Umbilical cord (tissue), 2 donors: ENCODE measurements around the gene NRG3. TPM values are rescaled to one million over a fixed set of nuclear protein-coding genes. Genes with fewer than 3 reads are reported as not detected.
"Not testable (repeated sequence)": the region's sequence is repeated elsewhere in the genome, so short reads cannot be mapped to it uniquely, and the experiment has no call there.

Experiments used
- DNase-seq: peaks from one replicate; pipeline ENCODE4 v3.0.0-alpha.2; 2015; ENCODE audit warnings: low spot score
- total RNA-seq: library from RNA; depleted of rRNA; stranded (reverse); fragments of >200 nt; gene quantifications from one replicate; pipeline ENCODE4 v1.2.3, GENCODE V29; 2014; ENCODE audit warnings: low replicate concordance; ENCODE audit not compliant: insufficient read depth

Gene NRG3
- total RNA-seq, 1 donor from 2014 or later, result 0.72 TPM

GRCh38 chr10:82910301-82910700 lies 1035.3 kb downstream of the NRG3 start:
- no peak for DNase-seq

GRCh38 chr10:82914655-82915136 lies 1039.7 kb downstream of the NRG3 start:
- DNase-seq, result no peak

GRCh38 chr10:82916941-82917340 lies 1041.9 kb downstream of the NRG3 start:
- no peak for DNase-seq

- DNase-seq, result no peak
Measured at GRCh38 chr10:82918022-82918421, 1043.0 kb downstream of the NRG3 start.

- DNase-seq, result no peak
Measured at GRCh38 chr10:82922046-82922445, 1047.1 kb downstream of the NRG3 start.

- DNase-seq, result no peak
Measured at GRCh38 chr10:82922755-82923154, 1047.8 kb downstream of the NRG3 start.

GRCh38 chr10:82924711-82925110 lies 1049.7 kb downstream of the NRG3 start:
- peak; percentile 58 for DNase-seq

- no peak for DNase-seq
Measured at GRCh38 chr10:82925547-82925946, 1050.6 kb downstream of the NRG3 start.

GRCh38 chr10:82932451-82932850 lies 1057.5 kb downstream of the NRG3 start:
- peak; percentile 30 for DNase-seq

GRCh38 chr10:82934429-82934828 lies 1059.4 kb downstream of the NRG3 start:
- peak; percentile 11 for DNase-seq

- DNase-seq, result no peak
Measured at GRCh38 chr10:82934947-82935346, 1060.0 kb downstream of the NRG3 start.

- DNase-seq, result no peak
Measured at GRCh38 chr10:82938331-82938730, 1063.3 kb downstream of the NRG3 start.

GRCh38 chr10:82942286-82943099 lies 1067.5 kb downstream of the NRG3 start:
- DNase-seq, result peak; percentile 66

- DNase-seq, result no peak
Measured at GRCh38 chr10:82943142-82943541, 1068.1 kb downstream of the NRG3 start.

- DNase-seq, result no peak
Measured at GRCh38 chr10:82949816-82950575, 1075.0 kb downstream of the NRG3 start.

- no peak for DNase-seq
Measured at GRCh38 chr10:82953331-82953730, 1078.3 kb downstream of the NRG3 start.

- no peak for DNase-seq
Measured at GRCh38 chr10:82953909-82954308, 1078.9 kb downstream of the NRG3 start.

GRCh38 chr10:82960421-82961060 lies 1085.5 kb downstream of the NRG3 start:
- DNase-seq, result not testable (repeated sequence)

GRCh38 chr10:82961864-82962263 lies 1086.9 kb downstream of the NRG3 start:
- no peak for DNase-seq

GRCh38 chr10:82966130-82966529 lies 1091.1 kb downstream of the NRG3 start:
- no peak for DNase-seq

GRCh38 chr10:82968533-82968932 lies 1093.5 kb downstream of the NRG3 start:
- DNase-seq, result no peak

- no peak for DNase-seq
Measured at GRCh38 chr10:82969405-82969804, 1094.4 kb downstream of the NRG3 start.
